ENCODE measurements around the gene RABGAP1.

DNA sequence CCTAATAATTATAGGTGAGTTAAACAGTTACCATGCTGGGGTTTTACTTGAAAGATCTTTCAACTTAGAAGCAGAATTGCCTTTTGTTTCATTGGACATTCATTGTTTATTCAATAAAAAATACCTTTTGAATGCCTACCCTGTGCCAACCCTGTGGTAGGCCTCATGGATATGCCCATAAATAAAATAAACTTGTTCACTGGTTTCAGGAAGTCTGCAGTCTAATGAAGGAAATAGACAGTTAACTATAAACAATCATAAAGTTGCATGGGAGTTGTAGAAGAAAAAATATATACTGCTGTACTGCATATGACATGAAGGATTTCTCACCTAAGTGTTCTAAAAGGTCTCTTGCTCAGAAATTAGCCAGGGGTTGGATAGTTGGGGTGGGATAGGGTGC lies 87.3 kb downstream of the RABGAP1 start:
- TF ChIP-seq, protein P1, sequence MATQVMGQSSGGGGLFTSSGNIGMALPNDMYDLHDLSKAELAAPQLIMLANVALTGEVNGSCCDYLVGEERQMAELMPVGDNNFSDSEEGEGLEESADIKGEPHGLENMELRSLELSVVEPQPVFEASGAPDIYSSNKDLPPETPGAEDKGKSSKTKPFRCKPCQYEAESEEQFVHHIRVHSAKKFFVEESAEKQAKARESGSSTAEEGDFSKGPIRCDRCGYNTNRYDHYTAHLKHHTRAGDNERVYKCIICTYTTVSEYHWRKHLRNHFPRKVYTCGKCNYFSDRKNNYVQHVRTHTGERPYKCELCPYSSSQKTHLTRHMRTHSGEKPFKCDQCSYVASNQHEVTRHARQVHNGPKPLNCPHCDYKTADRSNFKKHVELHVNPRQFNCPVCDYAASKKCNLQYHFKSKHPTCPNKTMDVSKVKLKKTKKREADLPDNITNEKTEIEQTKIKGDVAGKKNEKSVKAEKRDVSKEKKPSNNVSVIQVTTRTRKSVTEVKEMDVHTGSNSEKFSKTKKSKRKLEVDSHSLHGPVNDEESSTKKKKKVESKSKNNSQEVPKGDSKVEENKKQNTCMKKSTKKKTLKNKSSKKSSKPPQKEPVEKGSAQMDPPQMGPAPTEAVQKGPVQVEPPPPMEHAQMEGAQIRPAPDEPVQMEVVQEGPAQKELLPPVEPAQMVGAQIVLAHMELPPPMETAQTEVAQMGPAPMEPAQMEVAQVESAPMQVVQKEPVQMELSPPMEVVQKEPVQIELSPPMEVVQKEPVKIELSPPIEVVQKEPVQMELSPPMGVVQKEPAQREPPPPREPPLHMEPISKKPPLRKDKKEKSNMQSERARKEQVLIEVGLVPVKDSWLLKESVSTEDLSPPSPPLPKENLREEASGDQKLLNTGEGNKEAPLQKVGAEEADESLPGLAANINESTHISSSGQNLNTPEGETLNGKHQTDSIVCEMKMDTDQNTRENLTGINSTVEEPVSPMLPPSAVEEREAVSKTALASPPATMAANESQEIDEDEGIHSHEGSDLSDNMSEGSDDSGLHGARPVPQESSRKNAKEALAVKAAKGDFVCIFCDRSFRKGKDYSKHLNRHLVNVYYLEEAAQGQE (IDR thresholded peaks at IDR 0.05; ENCODE audit: unreplicated experiment): no peak
- TF ChIP-seq JUNB (IDR thresholded peaks at IDR 0.05; ENCODE audit: unreplicated experiment) (no peak), EZH2phosphoT487 (IDR thresholded peaks at IDR 0.05; ENCODE audit: unreplicated experiment) (no peak), EZH2 (IDR thresholded peaks at IDR 0.05; ENCODE audit: low read depth, unreplicated experiment) (no peak), POLR2AphosphoS5 (IDR thresholded peaks at IDR 0.05; ENCODE audit: low read depth) (no peak), CREB1 (CRISPR knock-in tag; IDR thresholded peaks at IDR 0.05; ENCODE audit: low read depth) (no peak), ETS1 (IDR thresholded peaks at IDR 0.05) (no peak)
- TF ChIP-seq, protein P2, sequence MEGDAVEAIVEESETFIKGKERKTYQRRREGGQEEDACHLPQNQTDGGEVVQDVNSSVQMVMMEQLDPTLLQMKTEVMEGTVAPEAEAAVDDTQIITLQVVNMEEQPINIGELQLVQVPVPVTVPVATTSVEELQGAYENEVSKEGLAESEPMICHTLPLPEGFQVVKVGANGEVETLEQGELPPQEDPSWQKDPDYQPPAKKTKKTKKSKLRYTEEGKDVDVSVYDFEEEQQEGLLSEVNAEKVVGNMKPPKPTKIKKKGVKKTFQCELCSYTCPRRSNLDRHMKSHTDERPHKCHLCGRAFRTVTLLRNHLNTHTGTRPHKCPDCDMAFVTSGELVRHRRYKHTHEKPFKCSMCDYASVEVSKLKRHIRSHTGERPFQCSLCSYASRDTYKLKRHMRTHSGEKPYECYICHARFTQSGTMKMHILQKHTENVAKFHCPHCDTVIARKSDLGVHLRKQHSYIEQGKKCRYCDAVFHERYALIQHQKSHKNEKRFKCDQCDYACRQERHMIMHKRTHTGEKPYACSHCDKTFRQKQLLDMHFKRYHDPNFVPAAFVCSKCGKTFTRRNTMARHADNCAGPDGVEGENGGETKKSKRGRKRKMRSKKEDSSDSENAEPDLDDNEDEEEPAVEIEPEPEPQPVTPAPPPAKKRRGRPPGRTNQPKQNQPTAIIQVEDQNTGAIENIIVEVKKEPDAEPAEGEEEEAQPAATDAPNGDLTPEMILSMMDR (conservative IDR thresholded peaks at IDR 0.05; ENCODE audit: low read depth in 2 of 2): no peak

All from GM23338 (cell line).